ENCODE data around the gene UBAP2L.
"Not testable (repeated sequence)": the region's sequence is repeated elsewhere in the genome, so short reads cannot be mapped to it uniquely, and the experiment has no call there.

- TF ChIP-seq POLR2AphosphoS5 (IDR thresholded peaks at IDR 0.05; ENCODE audit: low read depth); CTCF (conservative IDR thresholded peaks at IDR 0.05; ENCODE audit: low read depth in 2 of 2): not testable (repeated sequence)
Observed at GRCh38 chr1:154205778-154206177, 15.0 kb upstream of the UBAP2L start.

Measured in GM23338 (cell line).